Endothelial cell of umbilical vein (primary cell): Measurements from ENCODE around the gene CUBN. TPM values are rescaled to one million over a fixed set of nuclear protein-coding genes. Genes with fewer than 3 reads are reported as not detected.

ENCODE experiments used
- BruUV-seq: library from RNA; stranded (reverse); fragments of 400-500 nt; replicated peaks from 2 replicates; lab custom pipeline; 2021; lab: Mats Ljungman, UMichigan
- CTCF ChIA-PET: fragments of 300-600, 350-600 bp; sonication (Branson Sonifier 250); formaldehyde crosslinking; loops from one replicate; lab custom pipeline; 2021; ENCODE audit warnings: antibody characterized with exemption, inconsistent platforms; lab: Charles Lee
- POLR2A ChIA-PET: fragments of 300-600, 350-600 bp; sonication (Branson Sonifier 250); formaldehyde crosslinking; loops from one replicate; lab custom pipeline; 2021; ENCODE audit warnings: antibody characterized with exemption, inconsistent platforms; lab: Charles Lee
- DNase-seq: peaks from one replicate; pipeline ENCODE4 v3.0.0-alpha.2; 2011; ENCODE audit warnings: low read depth, low spot score
- FAIRE-seq: peaks from 2 replicates; lab custom pipeline; 2011; peaks lifted over from hg19 to GRCh38; lab: Jason Lieb, UNC
- H2AFZ ChIP-seq: 2 replicates; pipeline ENCODE4 v1.6.0; 2012; ENCODE audit warnings: low read depth, low read length, control low read depth, inconsistent platforms
- H3K27ac ChIP-seq: 2 replicates; pipeline ENCODE4 v1.5.1; 2011; ENCODE audit warnings: low read depth, mild to moderate bottlenecking, control low read depth, low read length, moderate library complexity; ENCODE audit not compliant: insufficient read depth
- H3K27me3 ChIP-seq, 2 experiments: 2 replicates each; pipeline versions ENCODE4 v1.6.0 to v1.6.1; 2011; ENCODE audit warnings: low read length in 2 of 2, mixed read lengths in 1 of 2; ENCODE audit not compliant: control insufficient read depth in 2 of 2, insufficient read depth in 2 of 2
- H3K36me3 ChIP-seq, 2 experiments: 2 replicates in 1 of 2; 3 replicates in 1 of 2; pipeline ENCODE4 v1.5.1; 2011; ENCODE audit warnings: low read length in 2 of 2, mild to moderate bottlenecking in 1 of 2, moderate library complexity in 1 of 2; ENCODE audit not compliant: control insufficient read depth in 2 of 2, insufficient read depth in 2 of 2; ENCODE audit errors: extremely low read depth in 1 of 2
- H3K4me1 ChIP-seq: 3 replicates; pipeline ENCODE4 v1.5.1; 2011; ENCODE audit warnings: mild to moderate bottlenecking, low read length; ENCODE audit not compliant: control insufficient read depth, insufficient read depth; ENCODE audit errors: extremely low read depth
- H3K4me2 ChIP-seq: 2 replicates; pipeline ENCODE4 v1.6.1; 2011; ENCODE audit warnings: low read length, control low read depth, mixed read lengths; ENCODE audit not compliant: insufficient read depth
- H3K4me3 ChIP-seq, 3 experiments: fragments of 200-600 bp in 1 of 3; sonication (generic), shearing (Covaris generic) in 1 of 3; replicated peaks in 1 of 3; 2 replicates each; pipeline ENCODE4 v1.5.1; 2011 to 2016; ENCODE audit warnings: control low read depth in 3 of 3, low read length in 3 of 3, mild to moderate bottlenecking in 2 of 3, inconsistent platforms in 1 of 3, low read depth in 1 of 3, moderate library complexity in 1 of 3; ENCODE audit not compliant: insufficient read depth in 1 of 3
- H3K79me2 ChIP-seq: 2 replicates; pipeline ENCODE4 v1.6.0; 2012; ENCODE audit warnings: low read length, inconsistent platforms; ENCODE audit not compliant: control insufficient read depth, insufficient read depth
- H3K9ac ChIP-seq: replicated peaks from 2 replicates; pipeline ENCODE3; 2011; ENCODE audit warnings: low read length, control low read depth; ENCODE audit not compliant: insufficient read depth; ENCODE audit errors: extremely low read depth
- H3K9me1 ChIP-seq: replicated peaks from 3 replicates; pipeline ENCODE4 v1.6.0; 2011; ENCODE audit warnings: mild to moderate bottlenecking, low read length; ENCODE audit not compliant: control insufficient read depth, insufficient read depth; ENCODE audit errors: extremely low read depth
- H3K9me3 ChIP-seq: replicated peaks from 2 replicates; pipeline ENCODE4 v1.5.1; 2012; ENCODE audit warnings: low read length, inconsistent platforms; ENCODE audit not compliant: control insufficient read depth, insufficient read depth
- H4K20me1 ChIP-seq: replicated peaks from 2 replicates; pipeline ENCODE3; 2011; ENCODE audit warnings: mild to moderate bottlenecking, low read length; ENCODE audit not compliant: control insufficient read depth, insufficient read depth; ENCODE audit errors: extremely low read depth
- CTCF ChIP-seq, 2 donors: IDR thresholded peaks; 1 replicate in 1 of 2; 2 replicates in 1 of 2; pipeline ENCODE4 v1.5.1; 2011; ENCODE audit warnings: low read length in 2 of 2, mild to moderate bottlenecking in 2 of 2, moderate library complexity in 2 of 2, control low read depth in 1 of 2, inconsistent platforms in 1 of 2, low read depth in 1 of 2; ENCODE audit not compliant: insufficient read depth in 1 of 2; ENCODE audit errors: extremely low read depth in 1 of 2
- FOS ChIP-seq: IDR thresholded peaks from 2 replicates; pipeline ENCODE4 v1.6.1; 2011; ENCODE audit warnings: mild to moderate bottlenecking, low read length, moderate library complexity, borderline replicate concordance; ENCODE audit not compliant: insufficient read depth
- MAX ChIP-seq: IDR thresholded peaks from 2 replicates; pipeline ENCODE4 v1.6.1; 2011; ENCODE audit not compliant: insufficient read depth, insufficient read length
- MYC ChIP-seq: IDR thresholded peaks from one replicate; pipeline ENCODE4 v1.6.1; 2011; ENCODE audit warnings: mild to moderate bottlenecking, low read depth, low read length
- POLR2A ChIP-seq: IDR thresholded peaks from 2 replicates; pipeline ENCODE4 v1.6.1; 2012; ENCODE audit warnings: low read depth, mild to moderate bottlenecking, control low read depth, low read length
- POLR2AphosphoS5 ChIP-seq: IDR thresholded peaks from 2 replicates; pipeline ENCODE4 v1.6.1; 2012; ENCODE audit warnings: low read depth, mild to moderate bottlenecking, control low read depth, low read length, moderate library complexity; ENCODE audit not compliant: insufficient read depth
- dilution Hi-C: fragments of 300-500 bp; cut with MboI; formaldehyde crosslinking; loops from one replicate; pipeline ENCODE4 v1.15.0; 2019; ENCODE audit warnings: low sequenced_read_pairs; ENCODE audit not compliant: extremely low pct_ligation_motif_present
- intact Hi-C: fragments of 100-400 bp; cut with micrococcal nuclease; formaldehyde crosslinking; loops from one replicate; pipeline ENCODE4 v1.10.0; 2022
- polyA plus RNA-seq, 4 experiments: library from polyadenylated mRNA; depleted of rRNA in 3 of 4; stranded (reverse) in 3 of 4; unstranded in 1 of 4; fragments of >200 nt; gene quantifications; 2 replicates each; pipeline versions ENCODE4 v1.2.1 to v1.2.3, GENCODE V29; 2011 to 2012; ENCODE audit warnings: missing spikeins in 1 of 4
- total RNA-seq: library from RNA; stranded (reverse); gene quantifications from 2 replicates; pipeline ENCODE4 v1.2.3, GENCODE V29; 2021

Gene CUBN
- total and polyA plus RNA-seq, 2 donors (not counting 3 experiments of a cell fraction or from before 2014, with no cell fraction given), result 2.7 to 4.6 TPM

- no peaks in the 10 kb centered on the region for H3K36me3 ChIP-seq
- peak; percentile 33 for DNase-seq
- no peaks in the 10 kb centered on the region for H3K27me3 ChIP-seq
- TF ChIP-seq MAX (no peak), MYC (no peak), POLR2AphosphoS5 (no peak), CTCF (IDR thresholded peaks at IDR 0.05; ENCODE audit: extremely low read depth in 1 of 2, insufficient read depth in 1 of 2, low read depth in 1 of 2, low read length in 2 of 2) (no peak), POLR2A (no peak), FOS (no peak)
- H2AFZ ChIP-seq, result peak overlapping the region; percentile 39
- no peaks in the 10 kb centered on the region for H3K9me1 ChIP-seq
- H3K79me2 ChIP-seq, result no peaks in the 10 kb centered on the region
- H3K4me1 ChIP-seq, result peaks cover 20% of the 10 kb centered on the region
- intact Hi-C loops (loop anchor here (1.0 to 2.0 kb wide), 2 partner anchors 25 to 53 kb away; no protein-coding TSS in a partner anchor), dilution Hi-C loops (no loop called here)
- no peak overlapping the region for H3K4me3 ChIP-seq
- H3K4me2 ChIP-seq, result peak overlapping the region; percentile 18
- H3K9ac ChIP-seq, result peak overlapping the region; percentile 46
- ChIA-PET POLR2A (interaction anchor here (1.3 kb wide), 1 partner anchor 286 kb away, joined by 3 read pairs; no protein-coding TSS in a partner anchor), CTCF (interaction anchor here (1.0 to 1.4 kb wide), 3 partner anchors 51 to 277 kb away, joined by 3 to 4 read pairs (median 3); no protein-coding TSS in a partner anchor)
- H4K20me1 ChIP-seq, result no peaks in the 10 kb centered on the region
- H3K9me3 ChIP-seq, result no peaks in the 10 kb centered on the region
- no peak for FAIRE-seq
- no TSS peak for BruUV-seq
- no peak overlapping the region for H3K27ac ChIP-seq
Measured at GRCh38 chr10:16943295-16944285, 186.0 kb downstream of the CUBN start.
